GM18505 (cell line): ENCODE data around the gene GLIS1.

Source experiments
- ATAC-seq: cut with Tn5 transposase; IDR thresholded peaks from one replicate; pipeline ENCODE4 v1.9.1; 2021; ENCODE audit not compliant: unreplicated experiment
- POLR2A ChIP-seq: IDR thresholded peaks from 4 replicates; pipeline ENCODE4 v1.6.1; 2011; ENCODE audit warnings: borderline replicate concordance; ENCODE audit not compliant: insufficient read depth, insufficient read length; ENCODE audit errors: extremely low read depth

GLIS1 gene

GRCh38 chr1:53731779-53732305 is 7.1 kb downstream of the GLIS1 start:
- ATAC-seq: no peak
- TF ChIP-seq POLR2A: no peak

GRCh38 chr1:53731043-53731600 is 7.8 kb downstream of the GLIS1 start:
- ATAC-seq: no peak
- no peak for TF ChIP-seq POLR2A

- TF ChIP-seq POLR2A: no peak
- ATAC-seq: no peak
Measured at GRCh38 chr1:53730224-53730865, 8.6 kb downstream of the GLIS1 start.

DNA sequence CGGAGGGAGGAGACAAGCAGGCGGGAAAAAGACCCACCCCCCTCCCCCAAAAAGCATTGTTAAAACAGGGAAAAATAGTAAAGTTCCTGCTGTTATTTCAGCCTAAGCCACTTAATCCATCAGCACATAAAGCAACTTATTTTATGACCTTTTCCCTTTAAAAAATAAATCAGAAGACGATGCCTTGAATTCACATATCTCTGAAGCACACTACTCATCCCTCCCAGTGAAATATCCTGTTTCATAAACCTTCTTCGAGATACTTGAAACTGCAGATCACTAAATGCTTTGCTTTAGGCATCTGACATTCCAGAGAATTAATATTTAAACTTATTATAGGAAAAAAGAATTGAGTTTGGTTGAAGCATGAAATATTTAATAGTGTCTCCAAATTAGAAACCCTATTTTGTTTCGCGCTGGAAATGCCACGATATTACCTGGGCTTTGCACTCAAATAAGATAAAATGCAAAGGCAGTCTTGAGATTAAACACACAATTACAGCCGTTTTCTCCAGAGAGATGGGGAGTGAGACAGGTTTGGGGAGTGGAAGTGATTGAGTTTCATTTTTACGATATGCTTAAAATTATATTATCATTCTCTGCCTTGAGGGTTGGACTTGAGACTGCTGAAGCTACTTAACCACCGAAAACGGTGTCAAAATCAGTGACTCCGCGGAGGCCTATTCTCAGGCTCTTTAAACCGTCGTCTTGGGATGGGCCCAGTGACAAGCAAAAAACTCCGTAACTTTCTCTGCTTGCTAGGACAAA is 9.3 kb downstream of the GLIS1 start:
- no peak for ATAC-seq
- no peak for TF ChIP-seq POLR2A

- ATAC-seq: no peak
- TF ChIP-seq POLR2A: no peak
Measured at GRCh38 chr1:53728702-53729455, 10.1 kb downstream of the GLIS1 start.

DNA sequence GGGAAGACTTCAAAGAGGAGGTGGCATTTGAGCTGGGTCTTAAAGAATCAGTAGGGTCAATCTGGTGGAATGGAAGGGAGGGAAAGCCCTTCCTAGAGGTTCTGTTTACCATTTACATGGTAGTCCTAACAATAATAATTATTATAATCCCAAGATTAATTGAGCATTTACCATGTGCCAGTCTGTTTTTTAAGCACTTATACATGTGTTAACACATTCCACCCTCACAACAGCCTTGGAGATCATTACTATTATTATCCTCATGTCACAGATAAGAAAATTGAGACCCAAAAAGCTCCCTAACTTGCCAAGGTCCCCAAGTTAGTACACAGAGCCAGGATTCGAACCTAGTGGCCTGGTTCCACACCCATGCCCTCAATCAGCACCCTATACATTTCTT is 10.8 kb downstream of the GLIS1 start:
- TF ChIP-seq POLR2A: no peak
- no peak for ATAC-seq

- no peak for ATAC-seq
Measured at GRCh38 chr1:53727461-53728092, 11.4 kb downstream of the GLIS1 start.

GRCh38 chr1:53726009-53726600 is 12.9 kb downstream of the GLIS1 start:
- no peak for ATAC-seq
- TF ChIP-seq POLR2A: no peak

More at GRCh38 chr1:53727461-53728092, 11.4 kb downstream of the GLIS1 start:
- no peak for TF ChIP-seq POLR2A

GRCh38 chr1:53725238-53725689 is 13.7 kb downstream of the GLIS1 start:
- ATAC-seq: no peak
- no peak for TF ChIP-seq POLR2A

GRCh38 chr1:53722025-53722424 is 16.9 kb downstream of the GLIS1 start:
- ATAC-seq: no peak
- TF ChIP-seq POLR2A: no peak

DNA sequence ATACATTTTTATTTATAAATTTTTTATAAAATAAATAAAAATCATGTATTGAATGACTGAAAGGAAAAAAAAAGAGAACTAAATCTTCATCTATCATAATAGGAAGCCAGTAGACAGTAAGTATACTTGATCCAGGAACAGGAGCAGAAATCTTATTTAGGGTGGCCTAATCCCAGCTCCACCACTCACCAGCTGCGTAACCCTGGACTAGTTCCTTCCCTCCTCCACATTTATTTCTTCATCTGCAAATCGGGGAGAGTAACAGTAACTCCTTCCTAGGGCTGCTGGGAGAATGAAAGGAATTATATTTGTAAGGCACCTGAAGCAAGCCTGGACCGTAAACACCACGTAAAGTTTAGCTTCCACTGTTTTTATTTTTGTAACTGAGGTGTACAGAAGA is 17.9 kb downstream of the GLIS1 start:
- ATAC-seq: no peak
- no peak for TF ChIP-seq POLR2A

DNA sequence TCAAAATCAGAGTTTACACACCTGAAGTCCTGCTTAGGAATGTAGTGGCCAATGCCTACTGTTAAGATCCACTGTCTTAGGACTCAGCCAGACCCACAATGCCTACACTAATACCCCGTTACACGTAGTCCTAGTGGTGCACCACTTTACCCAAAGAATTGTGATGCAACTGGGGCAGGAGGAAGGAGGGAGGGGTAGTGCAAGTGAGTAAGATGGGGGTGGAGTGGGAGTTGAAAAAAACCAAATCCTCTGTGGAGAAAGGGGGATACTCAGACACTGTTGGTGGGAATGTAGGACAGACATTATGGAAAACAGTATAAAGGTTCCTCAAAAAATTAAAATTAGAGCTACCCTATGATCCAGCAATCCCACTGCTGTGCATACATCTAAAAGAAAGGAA is 19.5 kb downstream of the GLIS1 start:
- ATAC-seq: no peak
- TF ChIP-seq POLR2A: no peak
